RCC 7860 (cell line): Measurements from ENCODE around the gene KHDRBS2.
A peak's percentile ranks its signal among the peaks of the same experiment; 100 is the strongest.

ENCODE experiments used
- DNase-seq: peaks from one replicate; pipeline ENCODE4 v3.0.0-alpha.2; 2015; ENCODE audit warnings: low spot score
- FAIRE-seq: peaks from 2 replicates; lab custom pipeline; 2012; peaks lifted over from hg19 to GRCh38; lab: Jason Lieb, UNC

The KHDRBS2 gene

GRCh38 chr6:62285612-62286469 lies at the start of gene KHDRBS2:
TSS of gene KHDRBS2 (minus strand) at chr6:62286225.
- DNase-seq (no peak), FAIRE-seq (no peak)

- no peak for FAIRE-seq
- DNase-seq, result no peak
These were observed 42.6 kb upstream of the KHDRBS2 start for GRCh38 chr6:62328607-62329006.

GRCh38 chr6:62324834-62325233 lies 38.8 kb upstream of the KHDRBS2 start:
- FAIRE-seq, result no peak
- no peak for DNase-seq

GRCh38 chr6:62323818-62324431 lies 37.9 kb upstream of the KHDRBS2 start:
- FAIRE-seq (no peak), DNase-seq (no peak)

- no peak for DNase-seq
- no peak for FAIRE-seq
These were observed 12.8 kb upstream of the KHDRBS2 start for GRCh38 chr6:62298745-62299392.

GRCh38 chr6:62296541-62296940 lies 10.5 kb upstream of the KHDRBS2 start:
- DNase-seq, result no peak
- no peak for FAIRE-seq

- FAIRE-seq, result no peak
- DNase-seq, result no peak
These were observed 2.9 kb upstream of the KHDRBS2 start for GRCh38 chr6:62288974-62289373.

GRCh38 chr6:62288562-62288961 lies 2.5 kb upstream of the KHDRBS2 start:
- no peak for FAIRE-seq
- DNase-seq, result no peak

GRCh38 chr6:62286470-62286843 lies 432 bp upstream of the KHDRBS2 start:
- DNase-seq (no peak), FAIRE-seq (no peak)

- FAIRE-seq (no peak), DNase-seq (no peak)
These were observed 1.3 kb downstream of the KHDRBS2 start for GRCh38 chr6:62284725-62285124.

GRCh38 chr6:62283796-62284411 lies 2.1 kb downstream of the KHDRBS2 start:
- DNase-seq (peak; percentile 19), FAIRE-seq (no peak)

- FAIRE-seq (no peak), DNase-seq (no peak)
These were observed 2.7 kb downstream of the KHDRBS2 start for GRCh38 chr6:62283365-62283764.

- DNase-seq, result no peak
- FAIRE-seq, result no peak
These were observed 5.9 kb downstream of the KHDRBS2 start for GRCh38 chr6:62280099-62280498.

GRCh38 chr6:62272114-62272513 lies 13.9 kb downstream of the KHDRBS2 start:
- FAIRE-seq (no peak), DNase-seq (no peak)

GRCh38 chr6:62265906-62266525 lies 20.0 kb downstream of the KHDRBS2 start:
- FAIRE-seq (no peak), DNase-seq (no peak)

GRCh38 chr6:62262283-62262682 lies 23.7 kb downstream of the KHDRBS2 start:
- DNase-seq (no peak), FAIRE-seq (no peak)

GRCh38 chr6:62246087-62246486 lies 39.9 kb downstream of the KHDRBS2 start:
- no peak for DNase-seq
- FAIRE-seq, result no peak

GRCh38 chr6:62236784-62237183 lies 49.2 kb downstream of the KHDRBS2 start:
- DNase-seq (no peak), FAIRE-seq (no peak)

GRCh38 chr6:62229231-62229630 lies 56.8 kb downstream of the KHDRBS2 start:
- FAIRE-seq (no peak), DNase-seq (no peak)

GRCh38 chr6:62217866-62218265 lies 68.2 kb downstream of the KHDRBS2 start:
- FAIRE-seq (no peak), DNase-seq (no peak)

GRCh38 chr6:62202078-62202477 lies 83.9 kb downstream of the KHDRBS2 start:
- DNase-seq, result no peak
- no peak for FAIRE-seq
